ENCODE measurements around the gene NUDT9. TPM values are rescaled to one million over a fixed set of nuclear protein-coding genes. Genes with fewer than 3 reads are reported as not detected.
A peak's percentile ranks its signal among the peaks of the same experiment; 100 is the strongest.

NUDT9 gene
- total RNA-seq, 1 experiment from 2014 or later, result 14.7 TPM

- no peak overlapping the region for H3K4me2 ChIP-seq (ENCODE audit: low read length)
- H3K9ac ChIP-seq (ENCODE audit: low read length), result no peak overlapping the region
- no peak overlapping the region for H3K27ac ChIP-seq (ENCODE audit: low read length)
- no peaks in the 10 kb centered on the region for H4K20me1 ChIP-seq (ENCODE audit: low read length)
- DNase-seq, result no peak
- intact Hi-C loops (cut with micrococcal nuclease), result no loop called here
- no peaks in the 10 kb centered on the region for H3K27me3 ChIP-seq (ENCODE audit: low read length)
- H3K9me2 ChIP-seq (replicated peaks; ENCODE audit: low read length), result no peaks in the 10 kb centered on the region
- no peak for ATAC-seq
- H2AFZ ChIP-seq (ENCODE audit: low read length), result no peak overlapping the region
- no peak overlapping the region for H3K4me3 ChIP-seq (ENCODE audit: low read length)
- ChIA-PET CTCF (no interaction called here), POLR2A (ENCODE audit: unreplicated experiment) (no interaction called here)
- no peaks in the 10 kb centered on the region for H3K36me3 ChIP-seq (ENCODE audit: low read depth, low read length)
- H3K4me1 ChIP-seq (ENCODE audit: insufficient read depth, low read length), result peaks cover 5% of the 10 kb centered on the region
- TF ChIP-seq EZH2 (IDR thresholded peaks at IDR 0.05; ENCODE audit: low read length, unreplicated experiment), result no peak
- no peak for TF ChIP-seq EZH2phosphoT487 (IDR thresholded peaks at IDR 0.05; ENCODE audit: borderline replicate concordance, low read length)
- TF ChIP-seq CTCF (conservative IDR thresholded peaks at IDR 0.05; ENCODE audit: low read depth, low read length), result no peak
- H3K79me2 ChIP-seq (ENCODE audit: low read length), result no peaks in the 10 kb centered on the region
- no TSS peak for BruUV-seq (replicated peaks)
- H3K9me3 ChIP-seq (ENCODE audit: low read length), result no peaks in the 10 kb centered on the region
- no peaks in the 10 kb centered on the region for H3F3A ChIP-seq (ENCODE audit: low read length, unreplicated experiment)
Measured at GRCh38 chr4:87500092-87500462, 77.7 kb downstream of the NUDT9 start.

- TF ChIP-seq EZH2 (IDR thresholded peaks at IDR 0.05; ENCODE audit: low read length, unreplicated experiment) (no peak), CTCF (conservative IDR thresholded peaks at IDR 0.05; ENCODE audit: low read depth, low read length) (no peak), EZH2phosphoT487 (IDR thresholded peaks at IDR 0.05; ENCODE audit: borderline replicate concordance, low read length) (no peak)
- Histone ChIP-seq H3F3A (ENCODE audit: low read length, unreplicated experiment) (no peaks in the 10 kb centered on the region), H3K27ac (ENCODE audit: low read length) (no peak overlapping the region), H3K36me3 (ENCODE audit: low read depth, low read length) (no peaks in the 10 kb centered on the region), H3K9me2 (replicated peaks; ENCODE audit: low read length) (no peaks in the 10 kb centered on the region), H3K4me3 (ENCODE audit: low read length) (no peak overlapping the region), H2AFZ (ENCODE audit: low read length) (no peak overlapping the region), H3K27me3 (ENCODE audit: low read length) (no peaks in the 10 kb centered on the region), H3K4me1 (ENCODE audit: insufficient read depth, low read length) (peaks cover 5% of the 10 kb centered on the region), H3K9ac (ENCODE audit: low read length) (no peak overlapping the region), H3K4me2 (ENCODE audit: low read length) (peak overlapping the region; percentile 19; the same call in 1 of the 2 replicates), H4K20me1 (ENCODE audit: low read length) (no peaks in the 10 kb centered on the region), H3K79me2 (ENCODE audit: low read length) (no peaks in the 10 kb centered on the region), H3K9me3 (ENCODE audit: low read length) (no peaks in the 10 kb centered on the region)
- no TSS peak for BruUV-seq (replicated peaks)
- ATAC-seq (peak; percentile 42), DNase-seq (peak; percentile 53)
- POLR2A ChIA-PET (ENCODE audit: unreplicated experiment), result no interaction called here
- CTCF ChIA-PET, result no interaction called here
- intact Hi-C loops (cut with micrococcal nuclease), result no loop called here
Measured at GRCh38 chr4:87502580-87503238, 80.3 kb downstream of the NUDT9 start.

GRCh38 chr4:87505862-87506261 is 83.5 kb downstream of the NUDT9 start:
- no peak for DNase-seq
- no peaks in the 10 kb centered on the region for H3K9me3 ChIP-seq (ENCODE audit: low read length)
- no peaks in the 10 kb centered on the region for H3F3A ChIP-seq (ENCODE audit: low read length, unreplicated experiment)
- H3K4me3 ChIP-seq (ENCODE audit: low read length), result no peak overlapping the region
- no peak overlapping the region for H3K27ac ChIP-seq (ENCODE audit: low read length)
- POLR2A ChIA-PET (ENCODE audit: unreplicated experiment), result no interaction called here
- no peaks in the 10 kb centered on the region for H3K79me2 ChIP-seq (ENCODE audit: low read length)
- H3K27me3 ChIP-seq (ENCODE audit: low read length), result no peaks in the 10 kb centered on the region
- no TSS peak for BruUV-seq (replicated peaks)
- H3K9ac ChIP-seq (ENCODE audit: low read length), result no peak overlapping the region
- CTCF ChIA-PET, result no interaction called here
- H3K4me2 ChIP-seq (ENCODE audit: low read length), result no peak overlapping the region
- TF ChIP-seq EZH2phosphoT487 (IDR thresholded peaks at IDR 0.05; ENCODE audit: borderline replicate concordance, low read length) (no peak), CTCF (conservative IDR thresholded peaks at IDR 0.05; ENCODE audit: low read depth, low read length) (peak; percentile 35)
- H4K20me1 ChIP-seq (ENCODE audit: low read length), result no peaks in the 10 kb centered on the region
- H3K4me1 ChIP-seq (ENCODE audit: insufficient read depth, low read length), result peaks cover 5% of the 10 kb centered on the region
- intact Hi-C loops (cut with micrococcal nuclease), result no loop called here
- no peaks in the 10 kb centered on the region for H3K36me3 ChIP-seq (ENCODE audit: low read depth, low read length)
- H3K9me2 ChIP-seq (replicated peaks; ENCODE audit: low read length), result no peaks in the 10 kb centered on the region
- H2AFZ ChIP-seq (ENCODE audit: low read length), result no peak overlapping the region
- no peak for ATAC-seq
